Keratinocyte (primary cell): ENCODE measurements around the gene CIB4. TPM values are rescaled to one million over a fixed set of nuclear protein-coding genes. Genes with fewer than 3 reads are reported as not detected.

Experiments used
- DNase-seq: peaks from one replicate; pipeline ENCODE4 v3.0.0-alpha.2; 2011; ENCODE audit warnings: low read depth, missing footprints, low spot score
- FAIRE-seq: peaks from 2 replicates; lab custom pipeline; 2011; peaks lifted over from hg19 to GRCh38; lab: Jason Lieb, UNC
- H2AFZ ChIP-seq: 2 replicates; pipeline ENCODE4 v1.6.0; 2012; ENCODE audit warnings: low read length, control low read depth, inconsistent platforms; ENCODE audit not compliant: control insufficient read depth
- H3K27ac ChIP-seq: 2 replicates; pipeline ENCODE4 v1.5.1; 2011; ENCODE audit warnings: low read length; ENCODE audit not compliant: control insufficient read depth, insufficient read depth
- H3K27me3 ChIP-seq: 3 replicates; pipeline ENCODE4 v1.6.0; 2011; ENCODE audit warnings: low read length; ENCODE audit not compliant: control insufficient read depth, insufficient read depth; ENCODE audit errors: extremely low read depth
- H3K36me3 ChIP-seq, 2 experiments: 2 replicates in 1 of 2; 3 replicates in 1 of 2; pipeline ENCODE4 v1.5.1; 2011; ENCODE audit warnings: low read length in 2 of 2, mild to moderate bottlenecking in 1 of 2; ENCODE audit not compliant: control insufficient read depth in 2 of 2, insufficient read depth in 2 of 2; ENCODE audit errors: extremely low read depth in 1 of 2
- H3K4me1 ChIP-seq: 3 replicates; pipeline ENCODE4 v1.5.1; 2011; ENCODE audit warnings: low read length; ENCODE audit not compliant: control insufficient read depth, insufficient read depth; ENCODE audit errors: extremely low read depth
- H3K4me2 ChIP-seq: 3 replicates; pipeline ENCODE4 v1.6.0; 2011; ENCODE audit warnings: low read depth, low read length; ENCODE audit not compliant: control insufficient read depth, insufficient read depth; ENCODE audit errors: extremely low read depth
- H3K4me3 ChIP-seq, 3 experiments: fragments of 200-600 bp in 1 of 3; sonication (generic) in 1 of 3; 2 replicates in 2 of 3; 3 replicates in 1 of 3; pipeline ENCODE4 v1.5.1; 2011 to 2016; ENCODE audit warnings: low read length in 3 of 3, mild to moderate bottlenecking in 3 of 3, control low read depth in 2 of 3, inconsistent platforms in 1 of 3, low read depth in 1 of 3, mixed read lengths in 1 of 3, mixed run types in 1 of 3, moderate library complexity in 1 of 3; ENCODE audit not compliant: control insufficient read depth in 2 of 3, insufficient read depth in 2 of 3; ENCODE audit errors: extremely low read depth in 1 of 3
- H3K79me2 ChIP-seq: 2 replicates; pipeline ENCODE4 v1.6.0; 2012; ENCODE audit warnings: low read length; ENCODE audit not compliant: control insufficient read depth, insufficient read depth
- H3K9ac ChIP-seq: 3 replicates; pipeline ENCODE4 v1.6.0; 2011; ENCODE audit warnings: low read length; ENCODE audit not compliant: control insufficient read depth, insufficient read depth; ENCODE audit errors: extremely low read depth
- H3K9me1 ChIP-seq: 3 replicates; pipeline ENCODE4 v1.6.0; 2011; ENCODE audit warnings: low read length; ENCODE audit not compliant: control insufficient read depth, insufficient read depth; ENCODE audit errors: extremely low read depth
- H3K9me3 ChIP-seq: 2 replicates; pipeline ENCODE4 v1.5.1; 2012; ENCODE audit warnings: low read depth, low read length; ENCODE audit not compliant: control insufficient read depth
- H4K20me1 ChIP-seq: 3 replicates; pipeline ENCODE4 v1.6.0; 2011; ENCODE audit warnings: low read length; ENCODE audit not compliant: control insufficient read depth, insufficient read depth; ENCODE audit errors: extremely low read depth
- CTCF ChIP-seq, 3 experiments: IDR thresholded peaks in 1 of 3; conservative IDR thresholded peaks in 1 of 3; optimal IDR thresholded peaks in 1 of 3; 2 replicates in 2 of 3; 3 replicates in 1 of 3; pipeline versions ENCODE3 to v1.5.1; 2011; ENCODE audit warnings: low read length in 3 of 3, mild to moderate bottlenecking in 3 of 3, moderate library complexity in 2 of 3, control low read depth in 1 of 3, inconsistent platforms in 1 of 3; ENCODE audit not compliant: insufficient read depth in 2 of 3; ENCODE audit errors: extremely low read depth in 1 of 3
- EZH2 ChIP-seq: IDR thresholded peaks from one replicate; pipeline ENCODE4 v1.6.1; 2012; ENCODE audit warnings: inconsistent platforms, mild to moderate bottlenecking, low read length, moderate library complexity
- dilution Hi-C: fragments of 300-500 bp; cut with MboI; formaldehyde crosslinking; loops from one replicate; pipeline ENCODE4 v1.7.0; 2020; ENCODE audit warnings: low sequenced_read_pairs; ENCODE audit not compliant: extremely low pct_ligation_motif_present
- polyA plus RNA-seq, 5 experiments: library from polyadenylated mRNA; depleted of rRNA in 3 of 5; stranded (reverse) in 3 of 5; stranded (forward) in 1 of 5; unstranded in 1 of 5; fragments of >200 nt; gene quantifications; 1 replicate in 1 of 5; 2 replicates in 3 of 5; 3 replicates in 1 of 5; pipeline versions ENCODE4 v1.2.1 to v1.2.3, GENCODE V29; 2011 to 2012; ENCODE audit warnings: missing spikeins in 2 of 5, low read depth in 1 of 5, low replicate concordance in 1 of 5

CIB4 gene
- polyA plus RNA-seq, 1 donor (not counting 4 experiments of a cell fraction or from before 2014, with no cell fraction given) = not detected

- Histone ChIP-seq H3K9me3 (no peaks in the 10 kb centered on the region), H3K36me3 (no peaks in the 10 kb centered on the region), H2AFZ (no peak overlapping the region), H3K27ac (no peak overlapping the region), H3K4me1 (no peaks in the 10 kb centered on the region), H3K27me3 (peaks cover 26% of the 10 kb centered on the region), H4K20me1 (no peaks in the 10 kb centered on the region), H3K4me2 (no peak overlapping the region), H3K9ac (no peak overlapping the region), H3K4me3 (no peak overlapping the region), H3K79me2 (no peaks in the 10 kb centered on the region), H3K9me1 (no peaks in the 10 kb centered on the region)
- DNase-seq (no peak), FAIRE-seq (no peak)
- no peak for TF ChIP-seq EZH2
- TF ChIP-seq CTCF (optimal IDR thresholded peaks at IDR 0.05 in 1 of 3, IDR thresholded peaks at IDR 0.05 in 1 of 3, conservative IDR thresholded peaks at IDR 0.05 in 1 of 3; ENCODE audit: extremely low read depth in 1 of 3, insufficient read depth in 2 of 3, low read length in 3 of 3) = no peak
- dilution Hi-C loops = no loop called here
Measured at GRCh38 chr2:26633993-26634595, 7.1 kb downstream of the CIB4 start.

GRCh38 chr2:26633351-26633945 is 7.7 kb downstream of the CIB4 start:
- H3K27ac ChIP-seq = no peak overlapping the region
- H3K9ac ChIP-seq = no peak overlapping the region
- dilution Hi-C loops = no loop called here

More at GRCh38 chr2:26633351-26633945, 7.7 kb downstream of the CIB4 start:
- FAIRE-seq = no peak
- Histone ChIP-seq H3K27me3 (peaks cover 26% of the 10 kb centered on the region), H2AFZ (no peak overlapping the region), H3K9me3 (no peaks in the 10 kb centered on the region), H3K4me3 (no peak overlapping the region), H3K4me2 (no peak overlapping the region), H3K36me3 (no peaks in the 10 kb centered on the region), H3K79me2 (no peaks in the 10 kb centered on the region), H3K4me1 (no peaks in the 10 kb centered on the region), H3K9me1 (no peaks in the 10 kb centered on the region), H4K20me1 (no peaks in the 10 kb centered on the region)
- no peak for DNase-seq
- TF ChIP-seq EZH2 = no peak
- TF ChIP-seq CTCF (optimal IDR thresholded peaks at IDR 0.05 in 1 of 3, IDR thresholded peaks at IDR 0.05 in 1 of 3, conservative IDR thresholded peaks at IDR 0.05 in 1 of 3; ENCODE audit: extremely low read depth in 1 of 3, insufficient read depth in 2 of 3, low read length in 3 of 3) = no peak
